Transverse colon (tissue), 4 donors: Measurements from ENCODE around the gene ATP6V1G1.

Experiments used
- CTCF ChIP-seq, 5 experiments: fragments of 200-600 bp in 3 of 5; fragments of 450-650 bp in 2 of 5; sonication (generic) in 3 of 5; IDR thresholded peaks; 1 replicate in 2 of 5; 2 replicates in 3 of 5; pipeline ENCODE4 v1.5.1; 2016 to 2017; ENCODE audit warnings: antibody characterized with exemption in 5 of 5, inconsistent platforms in 3 of 5, mild to moderate bottlenecking in 2 of 5, moderate library complexity in 1 of 5
- POLR2AphosphoS5 ChIP-seq, 3 donors: sonication (generic); formaldehyde crosslinking; IDR thresholded peaks; one replicate each; pipeline ENCODE4 v1.6.1; 2016; ENCODE audit warnings: antibody characterized with exemption in 3 of 3

- TF ChIP-seq POLR2AphosphoS5 (IDR thresholded peaks at IDR 0.05) (no peak), CTCF (IDR thresholded peaks at IDR 0.05) (no peak)
These were observed 34.0 kb downstream of the ATP6V1G1 start for GRCh38 chr9:114621561-114621960.
